GM18511 (cell line): ENCODE measurements around the gene MCF2L2.
A peak's percentile ranks its signal among the peaks of the same experiment; 100 is the strongest.
"Not testable (repeated sequence)": the region's sequence is repeated elsewhere in the genome, so short reads cannot be mapped to it uniquely, and the experiment has no call there.

Experiments used
- ATAC-seq: cut with Tn5 transposase; IDR thresholded peaks from one replicate; pipeline ENCODE4 v1.9.1; 2021; ENCODE audit warnings: mild to moderate bottlenecking, moderate library complexity; ENCODE audit not compliant: unreplicated experiment

MCF2L2 gene

DNA sequence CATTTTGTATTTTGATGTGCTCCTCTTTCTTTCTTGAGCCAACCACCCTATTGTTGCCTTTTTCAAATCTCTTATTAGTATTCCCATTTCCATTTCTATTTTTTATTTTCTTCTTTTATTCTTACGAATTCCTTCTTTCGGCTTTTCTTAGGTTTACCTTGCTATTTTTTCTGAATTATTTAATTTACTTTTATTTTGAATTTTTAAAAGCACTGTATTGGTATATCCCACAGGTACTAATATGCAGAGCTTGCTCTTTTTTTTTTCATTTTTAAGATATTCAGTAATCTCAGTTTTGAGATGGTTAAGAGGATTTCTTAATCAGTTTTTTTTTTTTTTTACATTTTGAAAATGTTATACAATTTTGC lies 18.4 kb upstream of the MCF2L2 start:
- ATAC-seq, result no peak

- no peak for ATAC-seq
Measured at GRCh38 chr3:183444748-183445147, 16.3 kb upstream of the MCF2L2 start.

DNA sequence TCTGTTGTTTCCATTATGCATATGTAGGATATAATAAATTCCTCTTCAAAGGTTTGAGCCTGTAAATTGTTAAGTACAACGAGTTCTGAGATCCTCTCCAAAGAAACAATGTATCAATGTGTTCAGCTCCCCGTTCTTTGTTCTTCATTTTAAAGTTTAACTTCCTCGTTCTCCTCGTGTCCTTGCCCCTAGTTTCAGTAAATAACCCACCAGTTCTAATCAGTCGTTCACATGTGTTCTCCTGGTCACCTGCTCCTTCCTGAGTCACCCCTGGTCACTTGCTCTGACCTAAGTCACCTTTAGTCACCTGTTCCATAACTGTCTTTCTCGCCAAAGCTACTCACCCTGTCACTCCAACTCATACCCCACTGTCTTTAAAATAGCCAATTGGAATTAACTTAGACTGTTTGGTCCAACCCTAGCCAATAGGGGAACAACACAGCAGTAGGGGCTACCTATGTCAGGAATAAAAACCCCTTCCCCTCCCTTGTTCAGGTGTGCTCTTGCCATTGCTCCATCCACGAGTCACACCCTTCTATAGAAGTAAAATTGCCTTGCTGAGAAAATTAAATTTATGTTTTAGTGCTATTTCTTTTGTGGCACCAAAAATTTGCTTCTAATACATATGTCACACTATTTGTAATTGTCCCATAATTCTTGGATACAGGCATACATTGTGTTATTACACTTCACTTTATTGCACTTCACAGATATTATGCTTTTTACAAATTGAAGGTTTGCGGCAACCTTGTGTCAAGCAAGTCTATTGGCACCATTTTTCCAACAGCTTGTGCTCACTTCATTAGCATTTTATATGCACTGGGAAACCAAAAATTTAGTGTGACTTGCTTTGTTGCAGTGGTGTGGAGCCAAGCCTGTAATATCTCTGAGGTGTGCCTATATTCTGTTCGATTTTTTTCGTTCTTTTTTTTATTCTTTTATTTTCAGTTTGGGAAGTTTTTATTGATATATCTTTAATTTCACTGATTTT lies 15.3 kb upstream of the MCF2L2 start:
- ATAC-seq, result no peak

DNA sequence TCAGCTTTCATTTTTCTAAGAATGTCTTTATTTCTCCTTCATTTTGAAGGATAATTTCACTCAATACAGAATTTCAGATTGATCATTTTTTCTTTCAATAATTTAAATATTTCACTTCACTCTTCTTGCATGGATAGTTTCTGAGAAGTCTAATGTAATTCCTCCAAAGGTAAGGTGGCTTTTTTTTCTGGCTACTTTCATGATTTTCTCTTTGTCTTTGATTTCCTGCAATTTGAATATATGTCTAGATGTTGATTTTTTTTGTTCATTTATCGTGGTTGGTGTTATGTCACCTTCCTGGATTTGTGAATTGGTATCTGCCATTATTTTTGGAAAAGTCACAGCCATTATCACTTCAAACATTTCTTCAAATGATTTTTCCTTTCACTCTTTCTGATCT lies 14.6 kb upstream of the MCF2L2 start:
- ATAC-seq, result no peak

DNA sequence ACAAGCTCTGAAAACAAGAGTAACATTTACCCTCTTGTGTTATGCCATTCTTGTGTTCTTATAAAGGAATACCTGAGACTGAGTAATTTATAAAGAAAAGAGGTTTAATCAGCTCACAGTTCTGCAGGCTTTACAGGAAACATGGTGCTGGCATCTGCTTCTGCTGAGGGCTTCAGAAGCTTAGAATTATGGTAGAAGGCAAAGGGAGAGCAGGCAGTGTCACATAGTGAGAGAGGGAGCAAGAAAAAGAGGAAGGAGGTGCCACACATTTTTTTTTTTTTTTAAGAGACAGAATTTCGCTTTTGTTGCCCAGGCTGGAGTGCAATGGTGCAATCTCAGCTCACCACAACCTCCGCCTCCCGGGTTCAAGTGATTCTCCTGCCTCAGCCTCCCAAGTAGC lies 12.1 kb upstream of the MCF2L2 start:
- not testable (repeated sequence) for ATAC-seq

DNA sequence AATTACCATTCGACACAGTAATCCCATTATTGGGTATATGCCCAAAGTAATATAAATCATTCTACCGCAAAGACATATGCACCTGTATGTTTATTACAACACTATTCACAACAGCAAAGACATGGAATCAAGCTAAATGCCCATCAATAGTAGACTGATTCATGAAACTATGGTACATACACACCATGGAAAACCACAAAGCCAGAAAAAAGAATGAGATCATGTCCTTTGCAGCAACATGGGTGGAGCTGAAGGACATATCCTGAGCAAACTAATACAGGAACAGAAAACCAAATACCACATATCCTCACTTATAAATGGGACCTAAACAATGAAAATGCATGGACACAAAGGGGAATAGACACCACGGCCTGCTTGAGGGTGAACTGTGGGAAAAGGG lies 11.1 kb upstream of the MCF2L2 start:
- no peak for ATAC-seq

GRCh38 chr3:183438735-183439134 lies 10.3 kb upstream of the MCF2L2 start:
- no peak for ATAC-seq

DNA sequence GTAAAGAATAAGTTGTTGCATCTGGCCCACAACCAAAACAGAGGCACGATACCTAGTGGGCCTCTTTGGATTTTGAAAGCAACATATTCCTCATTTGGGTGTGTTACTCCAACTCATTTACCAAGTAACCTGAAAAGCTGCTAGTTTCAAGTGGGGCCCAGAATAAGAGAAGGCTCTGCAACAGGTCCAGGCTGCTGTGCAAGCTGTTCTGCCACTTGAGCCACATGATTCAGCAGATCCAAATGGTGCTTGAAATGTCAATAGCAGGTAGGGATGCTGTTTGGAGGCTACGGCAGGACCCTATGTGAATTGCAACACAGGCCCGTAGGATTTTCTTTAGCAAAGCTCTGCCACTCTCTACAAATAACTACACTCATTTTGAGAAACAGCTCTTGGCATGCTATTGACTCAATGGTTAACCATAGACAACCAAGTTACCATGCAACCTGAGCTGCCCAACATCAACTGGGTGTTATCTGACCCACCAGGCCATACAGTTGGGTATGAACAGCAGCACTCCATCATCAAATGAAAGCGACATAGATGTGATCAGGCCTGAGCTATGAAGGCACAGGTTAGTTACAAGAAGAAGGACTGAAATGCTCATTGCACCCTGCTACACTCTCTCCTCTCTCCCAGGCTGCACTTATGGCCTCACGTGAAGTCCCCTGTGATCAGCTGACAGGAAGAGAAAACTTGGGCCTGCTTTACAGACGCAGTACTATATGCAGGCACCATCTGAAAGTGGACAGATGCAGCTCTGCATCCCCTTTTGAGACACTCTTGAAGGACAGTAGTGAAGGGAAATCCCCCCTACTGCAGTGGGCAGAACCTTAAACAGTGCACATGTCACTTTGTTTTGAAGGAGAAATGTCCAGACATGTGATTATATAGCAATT lies 9.5 kb upstream of the MCF2L2 start:
- ATAC-seq, result peak; percentile 48

DNA sequence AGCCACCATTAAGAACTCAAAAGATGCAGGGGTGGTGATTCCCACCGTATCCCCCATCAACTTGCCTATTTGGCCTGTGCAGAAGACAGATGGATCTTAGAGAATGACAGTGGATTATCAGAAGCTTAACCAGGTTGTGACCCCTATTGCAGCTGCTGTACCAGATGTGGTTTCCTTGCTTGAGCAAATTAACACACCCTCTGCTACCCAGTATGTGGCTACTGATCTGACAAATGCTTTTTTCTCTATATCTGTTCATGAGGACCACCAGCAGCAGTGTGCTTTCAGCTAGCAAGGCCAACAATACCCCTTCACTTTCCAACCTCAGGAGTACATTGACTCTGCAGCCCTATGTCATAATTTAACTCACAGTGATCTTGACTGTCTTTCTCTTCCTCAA lies 8.6 kb upstream of the MCF2L2 start:
- no peak for ATAC-seq

DNA sequence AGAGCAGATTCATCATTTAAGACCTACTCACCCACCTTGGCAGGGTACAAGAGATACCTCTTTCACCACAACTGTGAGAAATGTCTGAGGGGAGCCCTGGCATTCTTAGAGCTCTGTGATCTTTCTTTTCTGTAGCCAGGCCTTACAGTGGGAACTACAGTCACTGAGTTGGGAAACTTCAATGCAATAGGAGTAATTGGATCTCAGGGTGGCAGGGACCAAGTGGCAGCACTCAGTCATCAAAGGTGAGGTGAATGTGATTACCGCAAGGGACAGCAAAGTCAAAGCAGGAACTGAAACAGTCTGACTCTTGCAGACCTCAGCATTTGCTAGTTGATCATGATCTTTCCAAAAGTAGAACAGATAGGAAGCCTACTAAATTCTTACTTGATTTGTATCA lies 7.2 kb upstream of the MCF2L2 start:
- ATAC-seq, result peak; percentile 91

DNA sequence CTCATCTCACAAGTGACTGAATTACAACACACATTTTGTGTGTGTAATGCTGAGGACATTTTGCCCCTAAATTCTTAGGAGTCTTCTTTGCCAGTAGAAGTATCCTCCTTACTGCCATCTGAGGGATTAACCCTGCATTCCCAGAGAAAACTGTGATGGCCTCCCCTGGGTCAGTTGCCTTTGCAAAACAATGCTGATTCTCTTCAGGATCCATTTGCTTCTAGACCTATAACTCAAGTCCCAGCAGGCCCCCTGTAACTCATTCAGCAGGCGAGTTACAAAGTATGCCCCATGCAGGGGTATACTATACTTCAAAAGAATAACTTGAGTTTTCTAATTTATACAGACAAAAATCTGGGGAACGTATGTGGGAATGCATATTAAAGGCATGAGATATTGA lies 6.6 kb upstream of the MCF2L2 start:
- ATAC-seq, result no peak

DNA sequence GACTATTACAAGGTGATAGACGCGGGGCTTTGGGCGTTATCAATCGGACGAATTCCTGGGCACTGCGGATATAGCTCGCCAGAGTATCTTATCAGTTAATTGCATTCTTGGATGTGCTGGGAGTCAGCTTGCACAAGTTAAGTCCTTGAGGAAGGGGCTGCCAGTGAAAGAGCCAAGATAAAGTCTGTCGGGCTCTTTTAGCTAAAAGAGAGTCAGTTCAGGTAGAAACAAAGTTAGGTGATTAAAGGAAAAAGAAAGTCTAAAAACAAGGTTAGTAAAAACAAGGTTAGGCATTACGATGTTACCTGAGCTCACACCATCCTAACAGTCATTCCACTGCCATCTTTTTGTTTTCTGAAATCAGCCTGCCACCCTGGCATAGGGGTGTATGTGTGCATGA lies 6.1 kb upstream of the MCF2L2 start:
- ATAC-seq, result no peak

DNA sequence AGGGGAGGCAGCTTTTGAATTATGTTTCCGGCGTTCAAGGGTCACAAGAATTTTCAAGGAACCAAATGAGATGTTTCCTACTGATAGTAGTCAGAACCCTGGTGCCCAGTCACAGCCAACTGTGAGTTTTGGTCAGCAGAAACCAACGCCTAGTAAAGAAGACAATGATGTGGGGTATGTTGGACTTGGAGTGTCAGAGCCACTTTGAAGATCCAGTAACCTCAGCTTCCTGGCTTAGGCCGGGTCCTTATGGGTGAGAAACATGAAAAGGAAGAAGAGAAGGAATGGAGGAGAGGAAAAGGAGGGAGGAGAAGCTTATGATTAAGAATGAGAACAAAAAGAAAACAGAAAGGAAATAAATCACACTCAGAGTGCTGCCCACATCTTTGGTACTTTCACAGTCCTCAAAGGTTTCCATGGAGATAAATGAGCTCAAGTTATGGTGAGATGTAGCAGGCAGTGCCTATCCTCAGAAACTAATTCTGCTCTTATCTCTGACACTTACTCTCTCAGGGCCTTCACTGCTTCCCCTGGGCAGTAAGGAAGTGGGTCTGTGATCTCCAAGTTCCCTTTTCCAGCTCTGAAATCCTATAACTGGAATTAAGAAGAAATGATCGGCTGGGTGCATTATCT lies 2.0 kb upstream of the MCF2L2 start:
- ATAC-seq, result no peak

GRCh38 chr3:183427876-183428446 lies 458 bp downstream of the MCF2L2 start:
- peak; percentile 45 for ATAC-seq

DNA sequence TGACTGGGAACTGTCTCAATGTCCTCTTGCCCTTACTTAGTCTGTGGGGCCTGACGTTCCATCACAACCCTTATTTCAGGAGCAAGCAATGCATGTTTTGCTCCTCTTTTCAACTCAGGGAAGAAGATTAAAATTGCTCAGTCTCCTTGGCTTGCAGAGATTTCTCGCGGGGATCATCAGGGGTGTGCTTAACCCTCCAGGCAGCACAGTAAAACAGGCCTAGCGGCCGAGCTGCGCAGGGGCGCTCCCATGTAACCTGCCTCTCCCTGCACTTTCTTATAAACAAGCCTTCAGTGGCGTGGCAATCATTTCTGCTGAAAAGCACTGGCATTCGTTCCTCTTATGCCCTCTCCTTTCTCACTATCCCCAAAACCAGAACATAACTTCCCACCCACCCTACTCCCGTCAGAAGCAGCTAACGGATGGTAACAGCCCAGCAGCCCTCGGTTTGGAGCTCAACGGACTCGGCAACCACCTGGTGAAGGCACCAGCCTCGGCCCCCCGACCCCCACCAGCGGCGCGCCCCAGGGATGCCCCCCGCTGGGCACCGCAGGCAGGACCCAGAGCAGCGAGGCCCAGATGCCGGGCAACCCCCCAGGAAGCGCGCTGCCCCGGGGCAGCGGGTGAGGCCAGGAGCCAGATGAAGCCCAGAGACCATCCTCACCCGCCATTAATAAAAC lies 1.1 kb downstream of the MCF2L2 start:
- ATAC-seq, result no peak

- ATAC-seq, result not testable (repeated sequence)
Measured at GRCh38 chr3:183418807-183419206, 9.6 kb downstream of the MCF2L2 start.

GRCh38 chr3:183411216-183411922 lies 17.1 kb downstream of the MCF2L2 start:
- ATAC-seq, result no peak

GRCh38 chr3:183410759-183411158 lies 17.7 kb downstream of the MCF2L2 start:
- no peak for ATAC-seq

- ATAC-seq, result no peak
Measured at GRCh38 chr3:183410280-183410679, 18.1 kb downstream of the MCF2L2 start.

GRCh38 chr3:183409219-183409618 lies 19.2 kb downstream of the MCF2L2 start:
- ATAC-seq, result no peak
